Activated CD4-positive, alpha-beta T cell treated with anti-CD3 and anti-CD28 coated beads for 24 hours (primary cell): ENCODE results near the gene PRSS56.
"Not testable (repeated sequence)": the region's sequence is repeated elsewhere in the genome, so short reads cannot be mapped to it uniquely, and the experiment has no call there.

Experiments used
- DNase-seq, 2 donors: peaks; one replicate each; pipeline ENCODE4 v3.0.0-alpha.2; 2020; ENCODE audit warnings: low read depth in 2 of 2

Gene PRSS56

GRCh38 chr2:232525791-232526371, 5.7 kb downstream of the PRSS56 start, which contains the start of gene CHRND:
Gene CHRND, plus strand, starts transcription at chr2:232526160. Its CDS starts 56 bp downstream, at chr2:232526216.
- DNase-seq, result no peak

- no peak for DNase-seq
Observed at GRCh38 chr2:232526372-232526941, 6.3 kb downstream of the PRSS56 start.

- no peak for DNase-seq
Observed at GRCh38 chr2:232527905-232528470, 7.8 kb downstream of the PRSS56 start.

- no peak for DNase-seq
Observed at GRCh38 chr2:232528746-232529460, 8.7 kb downstream of the PRSS56 start.

GRCh38 chr2:232529806-232530547, 9.8 kb downstream of the PRSS56 start:
- DNase-seq, result no peak

- DNase-seq, result no peak
Observed at GRCh38 chr2:232530626-232531260, 10.6 kb downstream of the PRSS56 start.

GRCh38 chr2:232532419-232532818, 12.2 kb downstream of the PRSS56 start:
- DNase-seq, result no peak

- DNase-seq, result not testable (repeated sequence)
Observed at GRCh38 chr2:232532821-232533220, 12.6 kb downstream of the PRSS56 start.

- no peak for DNase-seq
Observed at GRCh38 chr2:232533944-232534710, 13.9 kb downstream of the PRSS56 start.

- DNase-seq, result no peak
Observed at GRCh38 chr2:232534940-232535651, 14.9 kb downstream of the PRSS56 start.

GRCh38 chr2:232535761-232536530, 15.8 kb downstream of the PRSS56 start:
- DNase-seq, result no peak

GRCh38 chr2:232537079-232537478, 16.9 kb downstream of the PRSS56 start:
- DNase-seq, result no peak

- no peak for DNase-seq
Observed at GRCh38 chr2:232537499-232537898, 17.3 kb downstream of the PRSS56 start.

- no peak for DNase-seq
Observed at GRCh38 chr2:232538671-232539070, 18.5 kb downstream of the PRSS56 start.

- DNase-seq, result no peak
Observed at GRCh38 chr2:232539298-232540231, 19.4 kb downstream of the PRSS56 start, which contains the start of gene CHRNG. Gene CHRNG, plus strand, starts transcription at chr2:232539692. Its CDS starts 56 bp downstream, at chr2:232539748.

- no peak for DNase-seq
Observed at GRCh38 chr2:232540441-232541041, 20.4 kb downstream of the PRSS56 start.

- DNase-seq, result no peak
Observed at GRCh38 chr2:232541195-232541960, 21.2 kb downstream of the PRSS56 start.
